ENCODE results near the gene CEP112. TPM values are rescaled to one million over a fixed set of nuclear protein-coding genes. Genes with fewer than 3 reads are reported as not detected.

The CEP112 gene
- total and polyA plus RNA-seq, 2 experiments from 2014 or later: 4.0 to 4.3 TPM

DNA sequence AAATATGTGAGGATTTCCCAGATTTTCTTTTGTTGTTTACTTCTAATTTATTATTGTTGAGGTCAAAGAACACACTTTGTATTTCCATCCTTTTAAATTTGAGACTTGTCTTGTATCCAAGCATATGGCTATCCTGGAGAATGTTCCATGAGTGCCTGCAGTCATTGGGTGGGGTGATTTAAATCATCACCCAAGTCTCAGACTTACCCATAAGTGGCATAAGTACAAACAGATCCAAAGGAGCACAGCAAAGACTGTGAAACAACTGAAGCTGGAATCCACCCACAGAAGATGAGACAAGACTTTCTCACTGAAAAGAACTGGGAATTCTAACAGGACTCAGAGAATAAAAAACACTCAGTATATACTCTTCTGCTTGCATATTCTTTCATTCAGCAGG, 239.9 kb downstream of the CEP112 start (continued):
- TF ChIP-seq ZNF462 (CRISPR knock-in tag; IDR thresholded peaks at IDR 0.05) (no peak), REST (IDR thresholded peaks at IDR 0.05; ENCODE audit: unreplicated experiment) (no peak), CTCF (conservative IDR thresholded peaks at IDR 0.05; ENCODE audit: low read depth in 2 of 2) (no peak), JUNB (IDR thresholded peaks at IDR 0.05; ENCODE audit: unreplicated experiment) (no peak), ETS1 (IDR thresholded peaks at IDR 0.05) (no peak), ZNF114 (CRISPR knock-in tag; IDR thresholded peaks at IDR 0.05) (no peak), CREB1 (CRISPR knock-in tag; IDR thresholded peaks at IDR 0.05; ENCODE audit: low read depth) (no peak), EZH2phosphoT487 (IDR thresholded peaks at IDR 0.05; ENCODE audit: unreplicated experiment) (no peak), EZH2 (IDR thresholded peaks at IDR 0.05; ENCODE audit: low read depth, unreplicated experiment) (no peak)
